Measurements from ENCODE around the gene VCPKMT.

The VCPKMT gene

DNA sequence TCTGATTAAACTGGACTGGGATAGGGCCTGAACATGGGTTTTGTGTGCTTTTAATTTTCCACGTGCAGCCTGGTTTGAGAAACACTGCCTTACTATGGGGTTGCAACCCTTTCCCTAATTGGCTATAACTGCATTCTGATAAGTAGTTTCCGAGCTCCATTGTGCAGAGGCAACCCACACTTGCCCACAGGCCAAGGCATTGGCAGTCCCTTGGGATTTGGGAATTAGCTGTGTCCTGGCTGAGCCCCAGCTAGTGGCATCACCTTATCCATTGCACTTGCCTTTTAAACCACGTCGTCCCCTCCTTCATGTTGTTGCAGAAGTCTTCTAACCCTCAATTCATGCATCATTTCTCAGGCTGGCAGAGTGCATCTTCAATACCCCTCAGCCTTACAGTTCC, 10.2 kb downstream of the VCPKMT start:
- TF ChIP-seq, protein P1, sequence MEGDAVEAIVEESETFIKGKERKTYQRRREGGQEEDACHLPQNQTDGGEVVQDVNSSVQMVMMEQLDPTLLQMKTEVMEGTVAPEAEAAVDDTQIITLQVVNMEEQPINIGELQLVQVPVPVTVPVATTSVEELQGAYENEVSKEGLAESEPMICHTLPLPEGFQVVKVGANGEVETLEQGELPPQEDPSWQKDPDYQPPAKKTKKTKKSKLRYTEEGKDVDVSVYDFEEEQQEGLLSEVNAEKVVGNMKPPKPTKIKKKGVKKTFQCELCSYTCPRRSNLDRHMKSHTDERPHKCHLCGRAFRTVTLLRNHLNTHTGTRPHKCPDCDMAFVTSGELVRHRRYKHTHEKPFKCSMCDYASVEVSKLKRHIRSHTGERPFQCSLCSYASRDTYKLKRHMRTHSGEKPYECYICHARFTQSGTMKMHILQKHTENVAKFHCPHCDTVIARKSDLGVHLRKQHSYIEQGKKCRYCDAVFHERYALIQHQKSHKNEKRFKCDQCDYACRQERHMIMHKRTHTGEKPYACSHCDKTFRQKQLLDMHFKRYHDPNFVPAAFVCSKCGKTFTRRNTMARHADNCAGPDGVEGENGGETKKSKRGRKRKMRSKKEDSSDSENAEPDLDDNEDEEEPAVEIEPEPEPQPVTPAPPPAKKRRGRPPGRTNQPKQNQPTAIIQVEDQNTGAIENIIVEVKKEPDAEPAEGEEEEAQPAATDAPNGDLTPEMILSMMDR (IDR thresholded peaks at IDR 0.05; ENCODE audit: low read depth, low read length) = no peak
- H3K4me3 ChIP-seq (ENCODE audit: low read depth, low read length) = no peak overlapping the region

- no peak overlapping the region for H3K4me3 ChIP-seq (ENCODE audit: low read depth, low read length)
- TF ChIP-seq, protein P1 (IDR thresholded peaks at IDR 0.05; ENCODE audit: low read depth, low read length) = no peak
These were observed 12.8 kb downstream of the VCPKMT start for GRCh38 chr14:50103558-50103957.

DNA sequence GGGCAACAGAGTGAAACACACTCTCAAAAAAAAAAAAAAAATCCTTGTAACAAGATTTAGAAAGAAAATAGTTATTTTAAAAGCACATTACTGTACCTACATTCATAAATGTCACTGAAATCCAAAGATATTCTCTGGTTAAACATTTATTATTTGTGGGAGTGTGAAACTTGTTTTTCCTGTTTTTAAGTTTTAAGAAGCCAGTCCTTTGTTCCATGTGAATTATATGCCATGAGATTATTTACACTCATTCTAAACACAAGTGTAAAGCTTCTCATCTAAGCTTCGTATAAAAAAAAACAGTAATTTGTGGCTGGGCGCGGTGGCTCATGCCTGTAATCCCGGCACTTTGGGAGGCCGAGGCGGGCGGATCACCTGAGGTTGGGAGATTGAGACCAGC, 15.0 kb downstream of the VCPKMT start:
- no peak overlapping the region for H3K4me3 ChIP-seq (ENCODE audit: low read depth, low read length)
- TF ChIP-seq, protein P1 (IDR thresholded peaks at IDR 0.05; ENCODE audit: low read depth, low read length) = no peak

DNA sequence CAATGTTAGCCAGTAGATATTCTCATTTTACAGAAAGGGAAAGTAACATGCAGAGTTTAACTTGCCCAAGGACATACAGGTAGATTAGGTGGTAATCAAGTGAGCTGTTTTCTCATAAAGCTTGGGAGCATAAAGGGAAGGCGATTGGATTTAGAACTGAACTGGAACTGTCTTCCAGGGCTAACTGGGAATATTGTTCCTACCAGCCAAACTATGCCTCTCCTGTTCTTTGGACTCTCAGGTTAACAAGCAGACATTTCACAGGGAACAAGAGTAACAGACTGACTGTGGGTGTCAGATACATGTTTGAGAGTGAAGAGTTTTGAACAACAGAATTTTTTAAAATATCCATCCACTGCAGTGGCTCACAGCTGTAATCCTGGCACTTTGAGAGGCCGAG, 15.6 kb downstream of the VCPKMT start:
- no peak overlapping the region for H3K4me3 ChIP-seq (ENCODE audit: low read depth, low read length)
- TF ChIP-seq, protein P1 (IDR thresholded peaks at IDR 0.05; ENCODE audit: low read depth, low read length) = no peak

DNA sequence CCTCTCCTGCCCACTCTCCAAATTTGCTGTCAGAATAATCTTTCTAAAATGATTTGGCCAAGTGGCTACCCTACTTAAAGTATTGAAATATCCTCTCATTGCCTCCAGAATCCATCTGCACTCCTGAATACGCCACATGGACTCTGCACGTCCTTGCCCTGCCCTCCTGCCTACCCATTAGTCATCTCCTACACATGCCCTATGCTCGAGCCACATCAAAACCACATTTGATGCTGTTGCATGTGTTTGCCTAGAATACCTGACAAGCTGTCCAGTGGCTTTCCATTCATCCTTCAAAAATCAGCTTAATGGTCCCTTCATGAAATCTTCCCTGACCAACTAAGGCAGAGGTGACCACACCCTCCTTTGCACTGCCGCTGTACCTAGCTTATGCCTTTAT, 17.0 kb downstream of the VCPKMT start:
- H3K4me3 ChIP-seq (ENCODE audit: low read depth, low read length) = no peak overlapping the region
- TF ChIP-seq, protein P1 (IDR thresholded peaks at IDR 0.05; ENCODE audit: low read depth, low read length) = no peak

GRCh38 chr14:50095895-50096294, 20.5 kb downstream of the VCPKMT start:
- no peak overlapping the region for H3K4me3 ChIP-seq (ENCODE audit: low read depth, low read length)
- TF ChIP-seq, protein P1 (IDR thresholded peaks at IDR 0.05; ENCODE audit: low read depth, low read length) = no peak

- TF ChIP-seq, protein P1 (IDR thresholded peaks at IDR 0.05; ENCODE audit: low read depth, low read length) = no peak
- H3K4me3 ChIP-seq (ENCODE audit: low read depth, low read length) = no peak overlapping the region
These were observed 22.2 kb downstream of the VCPKMT start for GRCh38 chr14:50094056-50094755.
